Measurements from ENCODE around the gene NUMB.
"Not testable (repeated sequence)": the region's sequence is repeated elsewhere in the genome, so short reads cannot be mapped to it uniquely, and the experiment has no call there.

The NUMB gene

DNA sequence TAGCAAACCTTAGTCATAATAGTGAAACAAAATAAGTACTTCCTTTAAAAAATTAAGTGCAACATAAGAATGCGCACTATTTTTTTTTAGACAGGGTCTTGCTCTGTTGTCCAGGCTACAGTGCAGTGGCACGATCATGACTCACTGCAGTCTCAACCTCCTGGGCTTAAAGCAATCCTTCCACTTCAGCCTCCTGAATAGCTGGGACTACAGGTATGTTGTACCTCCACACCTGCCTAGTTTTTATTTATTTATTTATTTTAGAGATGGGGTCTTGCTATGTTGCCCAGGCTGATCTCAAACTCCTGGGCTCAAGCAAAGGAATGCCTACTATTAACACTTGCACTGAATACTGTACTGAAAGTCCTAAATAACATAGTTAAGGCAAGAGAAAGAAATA is 93.8 kb downstream of the NUMB start:
- DNase-seq: no peak

DNA sequence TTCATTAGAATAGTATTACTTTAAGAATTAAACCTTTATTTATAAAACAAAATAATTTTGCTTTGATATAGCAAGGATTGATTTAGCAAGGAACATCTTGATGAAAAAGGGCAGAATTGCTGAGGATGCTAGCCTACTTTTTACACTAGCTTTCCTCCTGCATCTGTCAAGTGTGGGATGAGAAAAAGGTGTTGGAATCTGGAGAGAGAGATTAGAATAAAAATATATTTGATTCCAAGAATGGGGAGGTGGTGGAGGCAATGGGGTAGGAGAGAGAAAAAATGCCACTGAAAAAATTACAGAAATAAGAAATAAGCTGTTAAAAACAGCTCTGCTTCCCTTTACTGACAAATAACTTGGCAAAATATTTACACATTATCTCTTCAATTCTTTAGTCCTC is 98.9 kb downstream of the NUMB start:
- no peak for DNase-seq

DNA sequence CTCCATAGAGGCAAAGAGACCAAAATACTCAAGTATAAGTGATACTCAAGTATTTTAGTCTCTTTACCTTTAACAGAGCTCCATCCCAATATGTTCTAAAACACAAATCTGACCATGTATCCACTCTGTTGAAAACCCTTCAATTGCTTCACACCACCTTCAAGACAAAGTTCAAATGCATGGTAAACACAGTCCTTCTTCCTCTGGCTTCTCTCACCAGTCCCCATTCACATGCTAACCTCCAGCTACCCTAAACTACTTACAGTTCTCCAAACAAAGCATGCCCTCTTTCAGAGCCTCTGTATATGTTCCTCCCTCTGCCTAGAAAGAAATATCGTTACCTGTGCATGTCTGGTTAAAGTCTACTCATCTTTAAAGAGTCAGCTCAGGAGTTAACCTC is 100.2 kb downstream of the NUMB start:
- DNase-seq: no peak

DNA sequence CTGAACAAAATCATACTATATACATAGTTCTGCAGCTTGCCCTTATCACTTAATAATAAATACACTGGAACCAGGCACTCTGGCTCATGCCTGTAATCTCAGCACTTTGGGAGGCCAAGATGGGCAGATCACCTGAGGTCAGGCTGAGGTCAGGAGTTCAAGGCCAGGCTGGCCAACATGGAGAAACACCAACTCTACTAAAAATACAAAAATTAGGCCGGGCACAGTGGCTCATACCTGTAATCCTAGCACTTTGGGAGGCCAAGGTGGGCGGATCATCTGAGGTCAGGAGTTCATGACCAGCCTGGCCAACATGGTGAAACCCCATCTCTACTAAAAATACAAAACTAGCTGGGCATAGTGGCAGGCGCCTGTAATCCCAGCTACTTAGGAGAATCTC is 109.3 kb downstream of the NUMB start:
- DNase-seq: not testable (repeated sequence)

DNA sequence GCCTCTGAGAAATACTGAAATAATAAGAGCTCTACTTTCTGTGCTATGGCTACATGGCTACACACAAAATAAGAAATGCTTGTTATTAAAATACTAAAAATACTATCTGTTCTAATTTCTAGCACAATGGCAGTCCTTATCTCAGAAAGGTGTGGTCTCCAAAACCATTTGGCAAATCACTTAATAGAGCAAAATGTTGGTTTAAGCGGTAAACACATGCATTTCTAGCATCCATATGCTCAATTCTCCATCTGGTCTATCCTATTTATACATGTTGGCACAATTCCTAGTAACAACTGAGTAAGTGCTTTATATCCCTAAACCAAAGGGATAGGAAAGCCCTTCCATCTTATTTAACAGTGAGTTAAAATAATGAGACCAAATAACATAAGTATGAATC is 114.0 kb downstream of the NUMB start:
- DNase-seq: no peak

DNA sequence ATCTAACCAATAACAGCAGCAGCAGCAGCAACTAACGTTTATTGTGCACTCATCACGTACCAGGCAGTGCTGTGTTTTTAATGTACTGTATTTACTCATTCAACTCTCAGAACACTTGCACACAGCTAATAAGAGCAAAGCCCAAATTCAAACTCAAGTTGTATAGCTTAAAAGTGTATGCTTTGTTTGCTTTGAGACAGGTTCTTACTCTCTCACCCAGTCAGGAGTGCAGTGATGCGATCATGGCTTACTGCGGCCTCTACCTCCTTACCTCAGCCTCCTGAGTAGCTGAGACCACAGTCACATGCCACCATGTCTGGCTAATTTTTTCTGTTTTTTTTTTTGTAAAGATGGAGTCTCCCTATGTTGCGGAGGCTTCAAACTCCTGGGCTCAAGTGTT is 115.7 kb downstream of the NUMB start:
- DNase-seq: no peak

DNA sequence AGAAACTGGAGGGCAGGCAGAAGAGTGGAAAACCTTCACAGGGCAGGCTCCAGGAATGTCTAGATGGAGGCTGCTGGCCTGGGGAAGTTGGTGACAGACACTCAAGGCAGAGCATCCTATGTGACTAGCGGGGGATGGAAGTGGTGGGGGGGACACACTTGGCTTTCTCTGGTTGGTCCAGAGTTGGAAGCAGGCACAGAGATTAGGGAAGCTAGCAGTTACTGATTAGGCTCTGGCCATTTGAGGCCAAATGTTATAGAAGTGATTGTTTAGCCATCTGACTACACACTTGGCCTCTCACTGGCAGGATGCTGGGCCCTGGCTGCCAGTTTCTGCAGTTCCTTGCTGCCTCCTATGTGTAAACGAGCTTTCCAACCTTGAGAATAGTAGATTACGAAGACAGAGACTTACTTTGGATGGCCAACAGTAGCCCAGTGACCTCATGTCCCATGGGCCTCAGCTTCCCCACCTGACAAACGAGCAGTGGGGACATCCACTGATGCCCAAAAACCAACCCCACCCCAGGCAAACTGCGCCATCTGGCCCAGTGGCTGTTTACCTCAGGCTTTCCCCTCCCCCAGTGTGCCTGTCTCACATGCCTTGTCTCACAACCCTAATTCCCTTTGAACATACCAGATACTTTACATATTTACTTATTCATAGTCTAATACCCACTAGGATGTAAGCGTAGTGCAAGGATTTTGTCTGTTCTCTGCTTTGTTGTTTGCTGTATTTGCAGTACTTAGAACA is 118.3 kb downstream of the NUMB start:
- DNase-seq: no peak

DNA sequence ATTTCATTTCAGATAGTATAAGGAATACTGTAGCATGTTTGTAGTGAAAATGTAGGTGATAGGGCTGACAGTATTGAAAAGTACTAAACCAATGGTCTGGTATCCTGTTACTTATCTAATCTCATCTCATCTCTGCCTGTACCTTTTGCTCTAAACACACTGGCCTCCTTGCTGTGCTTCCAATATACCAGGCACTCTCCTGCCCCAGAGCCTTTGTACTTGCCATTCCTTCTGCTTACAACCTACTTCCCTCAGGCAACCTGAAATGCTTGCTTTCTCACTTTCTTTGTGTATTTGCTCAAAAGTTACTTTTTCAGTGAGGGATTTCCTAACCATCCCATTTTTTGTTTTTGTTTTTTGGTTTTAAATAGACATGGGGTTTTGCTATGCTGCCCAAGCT is 119.1 kb downstream of the NUMB start:
- no peak for DNase-seq

DNA sequence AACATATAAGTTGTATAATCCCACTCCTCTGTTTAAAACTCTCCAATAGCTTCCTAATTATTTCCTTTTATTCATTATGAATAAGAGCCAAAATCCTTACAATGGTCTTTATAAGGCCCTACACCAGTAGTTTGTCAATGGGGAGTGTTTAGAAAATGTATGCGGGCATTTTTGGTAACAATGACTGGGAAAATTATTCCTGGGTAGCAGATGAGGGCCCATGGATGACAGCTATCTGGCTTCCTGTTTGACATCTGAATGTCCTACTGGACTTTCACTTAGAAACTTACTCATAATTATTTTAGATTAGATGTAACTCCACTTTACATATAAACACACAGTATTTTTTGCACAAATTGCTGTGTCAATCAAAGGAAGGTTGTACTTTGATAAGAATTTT is 119.8 kb downstream of the NUMB start:
- DNase-seq: no peak

DNA sequence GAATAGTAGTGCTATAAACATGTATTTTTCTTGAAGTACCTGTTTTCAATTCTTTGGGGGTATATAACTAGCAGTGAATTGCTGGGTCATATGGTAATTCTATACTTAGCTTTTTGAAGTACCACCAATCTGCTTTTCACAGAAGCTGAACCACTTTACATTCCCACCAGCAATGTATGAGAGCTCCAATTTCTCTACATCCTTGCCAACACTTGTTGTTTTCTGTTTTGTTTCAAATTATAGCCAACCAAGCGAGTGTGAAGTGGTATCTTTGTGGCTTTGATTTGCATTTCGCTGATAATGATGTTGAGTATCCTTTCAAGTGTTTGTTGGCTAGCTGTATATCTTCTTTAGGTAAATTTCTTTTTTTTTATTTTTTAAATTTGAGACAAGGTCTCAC is 125.3 kb downstream of the NUMB start:
- no peak for DNase-seq

DNA sequence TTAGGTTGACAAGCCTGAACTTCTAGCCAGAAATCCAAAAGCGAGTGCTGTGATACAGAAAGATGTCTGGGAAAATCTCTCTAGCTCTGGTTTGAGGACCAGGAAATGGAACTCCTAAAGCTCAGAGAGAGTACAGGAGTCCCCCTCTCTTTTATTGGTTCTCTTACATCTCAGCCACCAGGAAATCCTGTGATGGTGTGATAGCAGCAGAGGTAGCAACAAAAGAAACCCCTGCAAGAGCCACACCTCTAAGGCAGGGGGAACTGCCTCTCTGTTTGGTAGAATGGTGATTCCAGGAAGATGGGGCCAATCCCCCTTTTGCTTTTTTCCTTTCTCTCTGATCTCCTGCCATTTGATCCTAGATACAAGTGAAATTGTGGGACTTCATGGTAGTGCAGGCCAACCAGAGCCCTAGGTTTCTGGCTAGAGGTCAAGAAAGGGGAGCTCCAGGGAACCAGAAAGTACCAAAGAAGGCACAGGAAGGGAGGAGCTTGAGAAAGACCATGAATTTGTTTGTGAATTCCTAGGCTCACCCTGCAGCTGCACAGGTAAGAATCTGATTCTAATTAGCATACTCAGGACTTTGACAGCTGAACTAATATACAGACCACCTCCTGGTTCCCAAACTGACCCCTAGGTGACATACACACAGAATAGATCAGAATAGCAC is 132.6 kb downstream of the NUMB start:
- DNase-seq: no peak

DNA sequence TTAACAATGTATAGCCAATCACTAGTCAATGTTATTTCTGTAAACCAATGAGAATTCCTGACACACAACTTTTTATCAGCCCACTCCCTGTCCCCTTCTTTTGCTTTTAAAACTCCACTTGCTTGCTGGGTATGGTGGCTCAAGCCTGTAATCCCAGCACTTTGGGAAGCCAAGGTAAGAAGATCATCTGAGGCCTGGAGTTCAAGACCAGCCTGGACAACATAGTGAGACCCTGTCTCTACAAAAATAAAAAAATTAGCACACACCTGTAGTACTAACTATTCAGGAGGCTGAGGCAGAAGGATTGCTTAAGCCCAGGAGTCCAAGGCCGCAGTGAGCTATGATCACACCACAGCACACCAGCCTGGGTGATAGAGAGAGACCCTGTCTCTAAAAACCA is 133.3 kb downstream of the NUMB start:
- DNase-seq: no peak

DNA sequence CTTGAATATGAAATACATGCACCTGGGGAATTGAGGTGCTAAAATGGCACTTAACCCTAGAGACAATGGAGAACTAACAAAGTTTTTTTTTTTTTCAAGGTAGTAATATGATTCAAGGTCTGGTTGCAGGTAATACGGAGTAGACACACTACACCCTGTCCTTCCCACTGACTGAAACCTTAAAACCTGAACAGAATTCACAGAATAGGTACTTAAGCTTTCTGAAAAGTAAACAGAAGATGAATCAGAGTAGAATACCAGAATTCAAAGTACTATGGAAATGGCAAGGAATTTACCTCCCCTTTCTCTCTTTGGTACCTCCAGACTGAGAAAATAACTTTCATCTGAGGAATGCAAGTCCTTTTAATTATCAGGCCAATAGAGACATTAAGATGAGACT is 133.8 kb downstream of the NUMB start:
- DNase-seq: no peak

DNA sequence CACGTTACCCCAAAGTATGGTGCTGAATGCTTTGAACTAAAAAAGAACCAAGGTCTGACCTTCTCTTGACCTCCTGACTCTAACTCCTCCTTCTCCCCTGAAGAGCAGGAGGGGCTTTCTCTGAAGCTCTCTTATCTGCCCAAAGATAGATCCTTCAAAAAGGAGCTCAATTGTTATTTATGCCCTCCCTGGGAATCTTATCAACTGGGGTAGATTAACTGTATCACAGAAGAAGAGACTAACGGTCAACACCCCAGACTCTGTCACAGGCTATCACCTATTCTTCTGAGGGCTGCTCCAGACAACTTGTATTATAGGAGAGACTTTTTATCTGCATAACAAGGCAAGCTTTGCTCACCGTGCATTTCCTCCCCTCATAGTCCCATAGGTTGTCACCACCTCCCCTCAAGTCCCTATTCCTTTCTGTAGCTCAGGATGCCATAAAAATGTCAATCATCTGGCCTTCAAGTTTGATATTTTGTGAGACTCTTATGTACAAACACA is 134.4 kb downstream of the NUMB start:
- no peak for DNase-seq

DNA sequence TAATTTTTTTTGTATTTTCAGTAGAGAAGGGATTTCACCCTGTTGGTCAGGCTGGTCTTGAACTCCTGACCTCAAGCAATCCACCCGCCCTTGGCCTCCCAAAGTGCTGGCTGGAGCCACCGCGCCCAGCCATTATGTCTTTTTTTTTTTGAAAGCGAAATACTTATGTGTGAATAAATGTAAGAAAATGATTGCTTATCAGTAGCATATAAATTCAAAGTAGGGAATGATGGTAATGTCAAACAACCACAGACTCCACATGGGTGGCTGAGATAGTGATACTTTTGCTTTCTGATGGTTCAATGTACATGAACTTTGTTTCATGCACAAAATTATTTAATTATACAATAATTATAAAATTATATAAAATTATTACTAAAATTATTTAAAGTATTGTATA is 145.2 kb downstream of the NUMB start:
- DNase-seq: no peak

DNA sequence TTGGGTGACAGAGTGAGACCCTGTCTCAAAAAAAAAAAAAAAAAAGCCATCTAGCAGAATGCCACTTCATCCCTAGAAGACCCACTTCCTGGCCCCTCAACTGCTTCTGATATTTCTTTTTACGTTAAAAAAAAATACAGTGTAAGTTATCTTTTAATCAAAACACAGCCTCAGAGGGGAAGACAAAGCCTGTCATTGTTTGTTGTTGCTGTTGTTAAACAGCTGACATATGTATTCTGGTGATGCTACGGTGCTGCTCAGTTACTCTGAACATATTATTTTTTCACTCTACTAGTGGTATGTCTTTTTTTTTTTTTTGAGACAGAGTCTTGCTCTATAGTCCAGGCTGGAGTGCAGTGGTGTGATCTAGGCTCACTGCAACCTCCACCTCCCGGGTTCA is 145.7 kb downstream of the NUMB start:
- no peak for DNase-seq

DNA sequence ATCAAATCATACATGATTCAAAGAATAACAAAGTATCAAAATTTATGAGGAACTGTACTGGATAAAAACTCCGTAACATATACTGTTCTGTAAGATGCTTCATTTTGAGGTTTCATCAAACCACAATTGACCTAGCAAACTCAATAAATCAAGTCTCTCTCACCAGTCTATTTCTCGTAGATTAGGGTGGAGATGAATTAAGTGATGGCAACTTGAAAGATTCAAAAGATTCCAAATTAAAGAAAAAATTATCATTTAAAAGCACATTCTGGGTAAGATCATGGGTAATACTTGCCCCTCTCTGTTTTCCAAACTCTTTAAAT is 146.7 kb downstream of the NUMB start:
- no peak for DNase-seq

DNA sequence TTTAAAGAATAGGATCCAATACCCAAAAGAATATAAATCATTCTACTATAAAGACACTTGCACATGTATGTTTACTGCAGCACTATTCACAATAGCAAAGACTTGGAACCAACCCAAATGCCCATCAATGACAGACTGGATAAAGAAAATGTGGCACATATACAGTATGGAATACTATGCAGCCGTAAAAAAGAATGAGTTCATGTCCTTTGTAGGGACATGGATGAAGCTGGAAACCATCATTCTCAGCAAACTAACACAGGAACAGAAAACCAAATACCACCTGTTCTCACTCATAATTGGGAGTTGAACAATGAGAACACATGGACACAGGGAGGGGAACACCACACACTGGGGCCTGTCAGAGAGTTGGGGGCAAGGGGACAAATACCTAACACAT is 149.1 kb downstream of the NUMB start:
- DNase-seq: not testable (repeated sequence)

DNA sequence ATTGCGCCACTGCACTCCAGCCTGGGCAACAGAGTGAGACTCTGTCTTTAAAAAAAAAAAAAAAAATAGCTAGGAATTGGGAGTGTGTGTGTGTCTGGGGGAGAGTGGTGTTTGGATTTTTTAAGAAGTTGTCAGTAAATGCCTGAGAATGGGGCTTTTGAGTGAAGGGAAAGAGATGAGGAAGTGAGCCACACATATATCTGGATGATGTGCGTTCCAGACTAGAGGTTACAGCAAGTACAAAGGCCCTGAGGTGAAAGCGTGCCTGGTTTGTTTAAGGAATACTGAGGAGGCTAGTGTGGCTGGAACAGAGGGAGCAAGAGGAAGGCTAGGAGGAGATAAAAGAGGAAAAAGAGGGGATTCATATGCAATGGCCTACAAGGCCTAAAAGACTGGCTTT is 151.1 kb downstream of the NUMB start:
- no peak for DNase-seq

DNA sequence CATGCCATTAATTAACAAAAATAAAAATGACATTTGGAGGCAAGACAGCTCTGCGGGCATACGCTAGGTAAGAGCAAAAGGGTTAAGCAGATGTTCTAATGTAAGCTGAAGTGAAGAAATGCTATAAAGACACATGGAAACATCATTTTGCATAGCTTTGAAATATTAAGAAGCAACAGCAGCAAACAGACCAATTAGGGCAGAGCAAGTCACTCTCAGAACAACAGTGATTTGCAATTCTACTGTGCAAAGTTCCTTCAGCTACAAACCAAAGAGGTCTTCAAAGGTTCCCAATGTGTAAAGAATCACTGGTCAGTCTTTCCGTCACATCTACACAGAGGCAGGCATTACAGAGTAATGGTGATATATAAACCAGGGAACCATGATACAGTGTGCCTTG is 152.8 kb downstream of the NUMB start:
- no peak for DNase-seq

DNA sequence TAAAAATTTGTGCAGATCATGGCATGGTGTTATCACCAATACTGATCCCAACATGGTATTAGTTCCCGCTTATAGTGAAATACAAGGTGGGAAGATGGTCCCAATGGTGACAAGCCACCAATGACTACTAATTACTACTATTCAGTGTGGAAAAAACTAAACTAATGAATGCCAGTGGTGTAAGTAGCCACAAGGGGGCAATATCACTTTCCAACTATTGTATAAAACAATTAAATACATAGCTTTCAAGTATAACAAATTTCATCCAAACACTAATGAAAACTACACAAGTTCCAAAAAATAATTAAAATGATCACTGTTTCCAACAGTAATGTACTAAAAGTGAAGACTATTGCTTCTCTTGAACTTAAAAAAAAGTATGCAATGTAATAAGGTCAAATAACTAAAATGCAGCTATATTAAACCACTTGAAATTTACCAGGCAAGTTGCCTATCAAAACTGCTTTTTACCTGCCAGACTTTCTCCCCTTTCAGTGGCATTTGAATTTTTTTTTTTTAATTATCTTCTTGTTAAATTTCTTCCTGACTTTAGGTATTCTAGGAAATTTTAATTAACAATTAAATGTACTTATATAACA is 163.0 kb downstream of the NUMB start:
- peak; percentile 17 for DNase-seq

DNA sequence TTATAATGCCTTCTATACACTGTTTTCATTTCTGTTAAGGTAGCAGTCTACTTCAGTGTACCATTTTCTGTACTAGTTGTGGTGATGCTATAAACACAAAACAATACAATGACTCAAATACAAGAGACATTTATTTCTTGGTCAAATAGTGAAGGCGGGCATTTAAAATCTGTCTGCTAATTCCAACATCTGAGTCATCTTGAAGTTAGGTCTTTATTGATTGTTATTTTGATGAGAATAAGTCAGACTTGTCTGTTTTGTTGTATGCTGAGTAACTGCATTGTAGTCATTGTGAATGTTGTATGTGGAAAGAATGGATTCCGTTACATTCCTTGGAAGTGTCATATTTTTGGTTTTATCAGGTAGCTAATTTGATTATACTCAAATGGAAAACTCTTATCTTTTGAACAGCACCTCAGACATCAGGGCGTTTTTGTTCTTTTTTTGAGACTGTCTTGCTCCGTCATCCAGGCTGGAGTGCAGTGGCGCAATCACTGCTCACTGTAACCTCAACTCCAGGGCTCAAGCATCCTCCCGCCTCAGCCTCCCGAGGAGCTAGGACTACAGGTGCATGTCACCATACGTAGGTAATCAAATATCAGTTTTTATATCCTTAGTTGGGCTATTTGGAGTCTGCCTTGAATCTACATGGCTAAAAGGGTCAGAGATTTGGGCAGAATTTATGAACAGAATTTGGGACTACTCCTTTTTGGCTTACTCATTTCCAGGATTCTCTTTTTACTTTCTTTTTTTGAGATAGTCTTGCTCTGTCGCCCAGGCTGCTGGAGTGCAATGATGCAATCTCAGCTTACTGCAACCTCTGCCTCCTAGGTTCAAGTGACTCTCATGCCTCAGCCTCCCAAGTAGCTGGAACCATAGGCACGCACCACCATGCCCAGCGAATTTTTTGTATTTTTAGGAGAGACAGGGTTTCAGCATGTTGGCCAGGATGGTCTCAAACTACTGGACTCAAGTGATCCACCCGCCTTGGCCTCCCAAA is 164.3 kb downstream of the NUMB start:
- DNase-seq: no peak

DNA sequence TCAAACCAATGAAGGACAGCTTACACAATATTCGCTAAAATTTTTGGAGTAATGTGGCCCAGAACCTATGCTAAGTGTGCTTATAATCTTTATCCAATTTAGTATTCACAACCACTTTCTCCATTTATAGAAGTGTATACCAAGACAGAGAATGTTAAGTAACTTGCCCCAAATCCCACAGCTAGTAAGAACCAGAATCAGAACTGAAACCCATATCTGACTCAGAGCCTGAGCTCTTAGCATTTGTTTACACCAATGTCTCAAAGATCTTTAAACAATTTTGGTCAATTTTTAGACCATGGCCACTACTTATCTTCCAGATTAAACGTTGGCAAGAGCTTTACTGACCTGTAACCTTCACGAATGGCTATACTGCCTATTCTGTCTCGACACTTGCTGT is 168.1 kb downstream of the NUMB start:
- no peak for DNase-seq

Measured in right kidney (tissue), 1 donor.